Heart right ventricle (tissue), 16 donors: ENCODE measurements around the gene ANTXR1. TPM values are rescaled to one million over a fixed set of nuclear protein-coding genes. Genes with fewer than 3 reads are reported as not detected.

Source experiments
- ATAC-seq, 8 donors: fragments of 200-7000 bp; cut with Tn5 transposase; one replicate each; pipeline ENCODE4 v1.9.1; 2020; ENCODE audit warnings: mild to moderate bottlenecking in 8 of 8, moderate library complexity in 8 of 8, moderate number of reproducible peaks in 1 of 8
- DNase-seq, 2 donors: peaks; one replicate each; pipeline ENCODE4 v3.0.0-alpha.2; 2020
- H3K27ac ChIP-seq, 10 donors: fragments of 200-600 bp; sonication (generic) in 2 of 10; one replicate each; pipeline versions ENCODE4 v1.5.0 to v1.8.0; 2020 to 2022; ENCODE audit warnings: mild to moderate bottlenecking in 3 of 10
- H3K27me3 ChIP-seq, 7 donors: fragments of 200-600 bp; one replicate each; pipeline ENCODE4 v1.8.0; 2021 to 2022; ENCODE audit warnings: mild to moderate bottlenecking in 2 of 7
- H3K36me3 ChIP-seq, 9 donors: fragments of 200-600 bp; sonication (generic) in 1 of 9; one replicate each; pipeline versions ENCODE4 v1.5.0 to v1.8.0; 2020 to 2022; ENCODE audit warnings: mild to moderate bottlenecking in 2 of 9
- H3K4me1 ChIP-seq, 9 donors: fragments of 200-600 bp; sonication (generic) in 1 of 9; one replicate each; pipeline versions ENCODE4 v1.5.0 to v1.8.0; 2020 to 2022; ENCODE audit warnings: mild to moderate bottlenecking in 4 of 9
- H3K4me3 ChIP-seq, 10 donors: fragments of 200-600 bp; sonication (generic) in 2 of 10; one replicate each; pipeline versions ENCODE4 v1.5.0 to v1.8.0; 2020 to 2022; ENCODE audit warnings: mild to moderate bottlenecking in 7 of 10, moderate library complexity in 2 of 10
- H3K9me3 ChIP-seq, 11 donors: fragments of 200-600 bp in 10 of 11; sonication (generic) in 2 of 11; one replicate each; pipeline versions ENCODE4 v1.5.0 to v1.8.0; 2013 to 2022; ENCODE audit warnings: mild to moderate bottlenecking in 2 of 11, control low read depth in 1 of 11, moderate library complexity in 1 of 11
- WGBS, 2 donors: extraction: QIAGEN DNeasy Blood & Tissue Kit; methylation state at CpG; one replicate each; pipeline ENCODE4 v1.1.7; 2013; ENCODE audit warnings: inconsistent platforms in 1 of 2; 5-methylcytosine and 5-hydroxymethylcytosine counted together
- intact Hi-C, 10 donors: fragments of 100-400 bp; cut with DNase I; formaldehyde crosslinking; loops; one replicate each; pipeline versions ENCODE4 v1.11.1 to v1.14.2; 2022
- polyA plus RNA-seq, 2 donors: library from polyadenylated mRNA; stranded (reverse); fragments of 200-250 nt; gene quantifications; one replicate each; pipeline ENCODE4 v1.2.3, GENCODE V29; 2013
- total RNA-seq, 10 donors: library from RNA; stranded (reverse); fragmentation: NEBNext Ultra II Directional in 3 of 10; extraction: Animal tissue kit (Norgen Biotek cat#: 25700) in 3 of 10; gene quantifications; one replicate each; pipeline versions ENCODE4 v1.2.1 to v1.2.4, GENCODE V29; 2021 to 2023
- TF ChIP-seq, protein P1 (sequence below), 9 donors: fragments of 200-600 bp; sonication (generic) in 2 of 9; IDR thresholded peaks; one replicate each; pipeline versions ENCODE4 v1.5.0 to v1.8.0; 2021 to 2022; ENCODE audit warnings: antibody characterized with exemption in 9 of 9, mild to moderate bottlenecking in 5 of 9, moderate library complexity in 1 of 9
- donor health status: Arrhythmogenic right ventricular cardiomyopathy.
- donor health status: ischemic (EF 13 %, LVEDD 7.1; RV severe dilation, severe dysfunction).
- donor health status: healthy with polysubstance abuse.
- donor health status: DM: no; HTN: yes; CAD: no.
- donor health status: DM: no; HTN: no; CAD: no.
- donor health status: ischemic (EF 25% LVEDD 6.9; RV normal size, moderate dysfunction).
- donor health status: ischemic (EF 25% LVEDD 5.7; RV mildly dilated, moderate dysfunction).
- donor health status: healthy.
- donor health status: DM: yes; HTN: yes; CAD: no.
- donor health status: Ischemic cardiomyopathy.
- donor health status: ischemic (EF 35%, LVEDD 5.7; RV mildly dilated, moderate dysfunction).
- donor health status: nonischemic (EF 11% LVEDD 7.7; RV severe dilation, severe dysfunction).
- donor health status: DM: yes; HTN: yes; CAD: no.
- donor health status: PGD.
- donor health status: ischemic (EF 29% LVEDD 5.4; RV normal size, mild dysfunction).
- donor health status: nonischemic (EF 23%, LVEDD 6.1; RV moderate dilation, normal function).

ANTXR1 gene
- total and polyA plus RNA-seq, 12 donors: 8.9 to 33.1 (median 24.1) TPM

- TF ChIP-seq, protein P1, sequence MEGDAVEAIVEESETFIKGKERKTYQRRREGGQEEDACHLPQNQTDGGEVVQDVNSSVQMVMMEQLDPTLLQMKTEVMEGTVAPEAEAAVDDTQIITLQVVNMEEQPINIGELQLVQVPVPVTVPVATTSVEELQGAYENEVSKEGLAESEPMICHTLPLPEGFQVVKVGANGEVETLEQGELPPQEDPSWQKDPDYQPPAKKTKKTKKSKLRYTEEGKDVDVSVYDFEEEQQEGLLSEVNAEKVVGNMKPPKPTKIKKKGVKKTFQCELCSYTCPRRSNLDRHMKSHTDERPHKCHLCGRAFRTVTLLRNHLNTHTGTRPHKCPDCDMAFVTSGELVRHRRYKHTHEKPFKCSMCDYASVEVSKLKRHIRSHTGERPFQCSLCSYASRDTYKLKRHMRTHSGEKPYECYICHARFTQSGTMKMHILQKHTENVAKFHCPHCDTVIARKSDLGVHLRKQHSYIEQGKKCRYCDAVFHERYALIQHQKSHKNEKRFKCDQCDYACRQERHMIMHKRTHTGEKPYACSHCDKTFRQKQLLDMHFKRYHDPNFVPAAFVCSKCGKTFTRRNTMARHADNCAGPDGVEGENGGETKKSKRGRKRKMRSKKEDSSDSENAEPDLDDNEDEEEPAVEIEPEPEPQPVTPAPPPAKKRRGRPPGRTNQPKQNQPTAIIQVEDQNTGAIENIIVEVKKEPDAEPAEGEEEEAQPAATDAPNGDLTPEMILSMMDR (IDR thresholded peaks at IDR 0.05): no peak
- DNase-seq: no peak
- no peaks in the 10 kb centered on the region for H3K27me3 ChIP-seq
- no peak overlapping the region for H3K4me3 ChIP-seq
- ATAC-seq: no peak
- H3K4me1 ChIP-seq: peaks cover 0 to 35% (median 24%) of the 10 kb centered on the region in 9 donors
- no peaks in the 10 kb centered on the region for H3K36me3 ChIP-seq
- peaks cover 0 to 9% (median 0%) of the 10 kb centered on the region in 11 donors for H3K9me3 ChIP-seq
- no peak overlapping the region for H3K27ac ChIP-seq
- 90 to 94% methylated on average over 3 of the region's 3 CpGs for WGBS, 2 donors
- intact Hi-C loops: loop anchor here in 1 of 10 donors (10.0 kb wide), 1 partner anchor 94 kb away; no protein-coding TSS in a partner anchor
Observed at GRCh38 chr2:69211048-69211447, 198.1 kb downstream of the ANTXR1 start.

DNA sequence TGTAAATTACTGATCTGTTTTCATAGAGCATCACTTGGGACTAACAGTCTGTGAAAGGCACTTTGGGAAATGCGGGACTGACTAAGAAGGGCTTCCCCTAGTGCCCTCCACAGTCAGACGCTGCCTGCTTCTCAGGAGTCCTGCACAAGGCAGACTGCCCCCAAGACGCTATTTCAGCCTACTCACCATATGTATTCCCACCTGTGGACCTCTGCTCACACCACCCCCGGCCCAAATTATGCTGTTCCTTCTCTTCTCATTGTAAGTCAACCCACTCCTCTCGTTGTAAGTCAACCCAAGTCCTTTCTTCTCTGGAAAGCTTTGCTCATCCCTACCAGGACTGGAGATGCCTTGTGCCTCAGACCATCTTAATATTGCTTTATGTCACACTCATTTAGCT, 198.7 kb downstream of the ANTXR1 start:
- ATAC-seq (no peak), DNase-seq (no peak)
- H3K27ac ChIP-seq: no peak overlapping the region
- peaks cover 0 to 9% (median 0%) of the 10 kb centered on the region in 11 donors for H3K9me3 ChIP-seq
- TF ChIP-seq, protein P1 (IDR thresholded peaks at IDR 0.05): no peak
- intact Hi-C loops: loop anchor here in 1 of 10 donors (10.0 kb wide), 1 partner anchor 93 kb away; no protein-coding TSS in a partner anchor
- H3K36me3 ChIP-seq: no peaks in the 10 kb centered on the region
- H3K27me3 ChIP-seq: no peaks in the 10 kb centered on the region
- WGBS, 2 donors: 96 to 97% methylated on average over 5 of the region's 5 CpGs
- no peak overlapping the region for H3K4me3 ChIP-seq
- peaks cover 0 to 42% (median 26%) of the 10 kb centered on the region in 9 donors for H3K4me1 ChIP-seq

DNA sequence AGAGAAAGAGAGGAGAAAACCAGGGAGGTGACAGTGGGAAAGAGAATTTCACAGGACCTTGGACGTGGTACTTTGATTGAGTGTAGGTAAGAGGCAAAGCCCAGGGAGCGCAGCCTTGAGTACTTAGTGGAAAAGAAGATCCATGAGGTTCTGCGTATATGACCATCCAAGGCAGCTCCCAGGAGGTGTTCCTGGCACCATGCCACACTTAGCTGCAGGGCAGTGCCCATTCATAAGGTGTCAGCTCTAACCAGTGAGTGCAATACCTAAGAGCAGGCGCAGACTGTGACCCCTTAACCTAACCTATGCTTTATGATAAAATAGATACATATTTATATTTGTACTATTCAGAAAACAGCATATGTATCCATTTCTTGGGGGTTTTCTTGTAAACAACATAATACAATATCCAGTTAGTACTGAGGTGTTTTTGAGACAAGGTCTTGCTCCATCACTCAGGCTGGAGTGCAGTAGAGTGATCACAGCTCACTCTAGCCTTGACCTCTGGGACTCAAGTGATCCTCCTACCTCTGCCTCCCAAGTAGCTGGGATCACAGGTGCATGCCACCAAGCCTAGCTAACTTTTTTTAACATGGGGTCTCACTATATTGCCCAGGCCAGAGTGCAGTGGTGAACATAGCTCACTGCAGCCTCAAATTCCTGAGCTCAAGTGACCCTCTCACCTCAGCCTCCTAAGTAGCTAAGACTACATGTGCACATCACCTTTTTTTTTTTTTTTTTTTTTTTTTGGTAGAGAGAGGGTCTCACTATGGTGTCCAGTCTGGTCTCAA, 199.5 kb downstream of the ANTXR1 start:
- no peak for ATAC-seq
- Histone ChIP-seq H3K27me3 (no peaks in the 10 kb centered on the region), H3K36me3 (no peaks in the 10 kb centered on the region), H3K4me1 (peaks cover 0 to 49% (median 34%) of the 10 kb centered on the region in 9 donors), H3K4me3 (no peak overlapping the region), H3K27ac (no peak overlapping the region), H3K9me3 (peaks cover 0 to 6% (median 0%) of the 10 kb centered on the region in 11 donors)
- DNase-seq: no peak
- TF ChIP-seq, protein P1 (IDR thresholded peaks at IDR 0.05): no peak
- 98 to 99% methylated on average over 4 of the region's 4 CpGs for WGBS, 2 donors
- intact Hi-C loops: loop anchor here in 1 of 10 donors (10.0 kb wide), 1 partner anchor 92 kb away; no protein-coding TSS in a partner anchor

DNA sequence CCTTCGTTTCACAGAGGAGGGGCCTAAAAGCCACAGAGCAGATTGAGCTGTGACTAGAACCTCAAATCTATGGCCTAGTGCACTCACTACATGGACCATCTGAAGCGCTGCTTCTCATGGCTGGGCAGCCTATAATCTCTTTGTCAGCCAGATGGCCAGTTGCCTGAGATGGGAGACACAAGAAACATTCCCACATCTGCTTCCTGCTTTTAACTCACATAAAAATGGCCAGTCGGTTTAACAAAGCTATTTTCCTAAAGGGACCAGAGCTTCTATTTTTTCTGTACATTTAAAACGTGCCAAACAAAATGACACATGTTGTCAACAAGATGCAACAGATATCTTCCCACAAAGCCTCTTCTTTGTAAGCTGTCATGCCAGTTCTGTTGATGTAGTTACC, 200.2 kb downstream of the ANTXR1 start:
- Histone ChIP-seq H3K9me3 (no peaks in the 10 kb centered on the region), H3K4me1 (peaks cover 0 to 54% (median 35%) of the 10 kb centered on the region in 9 donors), H3K27ac (peak overlapping the region in 5 of 10 donors; percentile 42 to 71 (median 52)), H3K36me3 (no peaks in the 10 kb centered on the region), H3K27me3 (no peaks in the 10 kb centered on the region), H3K4me3 (no peak overlapping the region)
- DNase-seq (no peak), ATAC-seq (no peak)
- intact Hi-C loops: loop anchor here in 1 of 10 donors (10.0 kb wide), 1 partner anchor 92 kb away; no protein-coding TSS in a partner anchor
- TF ChIP-seq, protein P1 (IDR thresholded peaks at IDR 0.05): no peak
- WGBS, 2 donors: 46 to 49% methylated on average over 4 of the region's 4 CpGs
